HepG2 (cell line): Measurements from ENCODE around the gene CKAP2L. TPM values are rescaled to one million over a fixed set of nuclear protein-coding genes. Genes with fewer than 3 reads are reported as not detected.

Experiments
- AGO1 ChIP-seq: fragments of 200-400 bp; formaldehyde crosslinking; IDR thresholded peaks from 2 replicates; pipeline ENCODE4 v1.6.1; 2017; ENCODE audit warnings: mild to moderate bottlenecking, low read depth, low read length, moderate library complexity; ENCODE audit not compliant: poor library complexity, severe bottlenecking
- ARID5B ChIP-seq: IDR thresholded peaks from 2 replicates; pipeline ENCODE4 v1.4.0; 2020; ENCODE audit warnings: mild to moderate bottlenecking, missing genetic modification reagents
- HIC2 ChIP-seq: sonication (generic); formaldehyde crosslinking; IDR thresholded peaks from 2 replicates; pipeline ENCODE4 v1.9.0; 2022; ENCODE audit warnings: low read depth, missing genetic modification reagents
- JUND ChIP-seq: sonication (generic); formaldehyde crosslinking; IDR thresholded peaks from 2 replicates; pipeline ENCODE4 v1.8.0; 2022; ENCODE audit warnings: mild to moderate bottlenecking, missing genetic modification reagents
- MEF2D ChIP-seq: sonication (generic); formaldehyde crosslinking; IDR thresholded peaks from 2 replicates; pipeline ENCODE4 v1.5.1; 2020; ENCODE audit warnings: mild to moderate bottlenecking, missing genetic modification reagents
- NCOA2 ChIP-seq: sonication (generic); formaldehyde crosslinking; IDR thresholded peaks from 2 replicates; pipeline ENCODE4 v1.8.0; 2022; ENCODE audit warnings: inconsistent platforms
- NFYB ChIP-seq: sonication (generic); formaldehyde crosslinking; IDR thresholded peaks from 2 replicates; pipeline ENCODE4 v1.4.0; 2020; ENCODE audit warnings: missing genetic modification reagents
- TOE1 ChIP-seq: sonication (generic); formaldehyde crosslinking; IDR thresholded peaks from 2 replicates; pipeline ENCODE4 v1.4.0; 2020; ENCODE audit warnings: mild to moderate bottlenecking, missing genetic modification reagents
- ZNF274 ChIP-seq: sonication (generic); formaldehyde crosslinking; IDR thresholded peaks from 2 replicates; pipeline ENCODE4 v1.5.1; 2020; ENCODE audit warnings: mild to moderate bottlenecking, missing genetic modification reagents
- ZNF501 ChIP-seq: sonication (generic); formaldehyde crosslinking; IDR thresholded peaks from 2 replicates; pipeline ENCODE4 v1.5.1; 2020; ENCODE audit warnings: mild to moderate bottlenecking, moderate library complexity, missing genetic modification reagents
- ZNF609 ChIP-seq: sonication (generic); formaldehyde crosslinking; IDR thresholded peaks from 2 replicates; pipeline ENCODE4 v1.4.0; 2020; ENCODE audit warnings: mild to moderate bottlenecking, missing genetic modification reagents, borderline replicate concordance
- ZNF777 ChIP-seq: sonication (generic); formaldehyde crosslinking; IDR thresholded peaks from 2 replicates; pipeline ENCODE4 v1.4.0; 2020; ENCODE audit warnings: missing genetic modification reagents
- polyA plus RNA-seq, 8 experiments: library from polyadenylated mRNA; depleted of rRNA in 3 of 8; stranded (reverse) in 7 of 8; unstranded in 1 of 8; fragments of >200 nt; fragmentation: Illumina TruSeq in 4 of 8; extraction: Trizol in 4 of 8; gene quantifications; 2 replicates each; pipeline versions ENCODE4 v1.2.1 to v1.2.3, GENCODE V29; 2011 to 2016; ENCODE audit warnings: low read depth in 4 of 8, missing spikeins in 1 of 8, mixed read lengths in 1 of 8; ENCODE audit not compliant: insufficient read depth in 1 of 8
- total RNA-seq, 5 experiments: library from RNA; depleted of rRNA; stranded (reverse); fragments of >200 nt; fragmentation: Illumina TruSeq; extraction: Trizol; gene quantifications; 2 replicates each; pipeline ENCODE4 v1.2.3, GENCODE V29; 2016; ENCODE audit warnings: low read depth in 1 of 5
- TF ChIP-seq, protein P1 (sequence below): sonication (generic); formaldehyde crosslinking; IDR thresholded peaks from 2 replicates; pipeline ENCODE4 v1.5.0; 2020; ENCODE audit warnings: missing genetic modification reagents, mild to moderate bottlenecking, borderline replicate concordance
- TF ChIP-seq, protein P2 (sequence below): sonication (generic); formaldehyde crosslinking; IDR thresholded peaks from 2 replicates; pipeline ENCODE4 v1.8.1; 2023; ENCODE audit warnings: mild to moderate bottlenecking, missing genetic modification reagents

The CKAP2L gene
- total and polyA plus RNA-seq, 2 of the 13 experiments (the other 11 are each of a cell fraction or from before 2014, with no cell fraction given) = 7.1 to 9.5 TPM

GRCh38 chr2:112764071-112765044 is at the start of gene CKAP2L (continued):
- TF ChIP-seq ARID5B (CRISPR knock-in tag) (no peak; the same call in 1 of the 2 replicates), ZNF501 (CRISPR knock-in tag) (peak; percentile 96), AGO1 (no peak), NFYB (CRISPR knock-in tag) (peak; percentile 100), ZNF609 (CRISPR knock-in tag) (no peak; the same call in none of the 2 replicates), HIC2 (no peak), NCOA2 (CRISPR knock-in tag) (no peak), ZNF274 (CRISPR knock-in tag) (no peak), MEF2D (CRISPR knock-in tag) (peak; percentile 67), TOE1 (CRISPR knock-in tag) (no peak; the same call in 1 of the 2 replicates), JUND (CRISPR knock-in tag) (no peak), ZNF777 (CRISPR knock-in tag) (peak; percentile 86)
- TF ChIP-seq, protein P1, sequence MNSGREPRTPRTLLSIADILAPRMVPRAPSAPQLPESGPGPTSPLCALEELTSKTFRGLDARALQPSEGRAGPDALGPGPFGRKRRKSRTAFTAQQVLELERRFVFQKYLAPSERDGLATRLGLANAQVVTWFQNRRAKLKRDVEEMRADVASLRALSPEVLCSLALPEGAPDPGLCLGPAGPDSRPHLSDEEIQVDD (CRISPR knock-in tag) = no peak
- TF ChIP-seq, protein P2, sequence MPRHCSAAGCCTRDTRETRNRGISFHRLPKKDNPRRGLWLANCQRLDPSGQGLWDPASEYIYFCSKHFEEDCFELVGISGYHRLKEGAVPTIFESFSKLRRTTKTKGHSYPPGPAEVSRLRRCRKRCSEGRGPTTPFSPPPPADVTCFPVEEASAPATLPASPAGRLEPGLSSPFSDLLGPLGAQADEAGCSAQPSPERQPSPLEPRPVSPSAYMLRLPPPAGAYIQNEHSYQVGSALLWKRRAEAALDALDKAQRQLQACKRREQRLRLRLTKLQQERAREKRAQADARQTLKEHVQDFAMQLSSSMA = peak; percentile 62
